Measurements from ENCODE around the gene PIK3R1. TPM values are rescaled to one million over a fixed set of nuclear protein-coding genes. Genes with fewer than 3 reads are reported as not detected.
A peak's percentile ranks its signal among the peaks of the same experiment; 100 is the strongest.

Gene PIK3R1
- total RNA-seq, 1 donor from 2014 or later: 24.2 TPM

DNA sequence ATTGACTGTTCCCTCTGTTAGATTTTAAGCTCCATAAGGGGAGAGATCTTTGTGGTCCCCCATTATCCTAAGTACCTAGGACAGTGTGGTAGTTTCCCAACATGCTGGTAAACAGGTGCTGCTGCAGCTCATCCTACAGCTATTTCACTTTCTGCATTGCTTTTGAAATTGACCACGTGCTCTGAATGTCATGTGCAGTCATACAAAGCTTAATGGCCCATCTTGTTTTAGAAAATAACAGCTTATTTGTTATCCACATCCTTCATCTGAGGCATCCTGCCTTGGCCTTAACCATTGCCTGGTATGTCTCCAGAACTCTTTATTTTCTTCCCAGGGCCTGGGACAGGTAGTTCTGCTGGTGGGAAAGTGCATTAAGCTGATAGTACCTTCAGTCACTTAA is 14.7 kb downstream of the PIK3R1 start:
- TF ChIP-seq EZH2 (IDR thresholded peaks at IDR 0.05) (no peak), EZH2phosphoT487 (IDR thresholded peaks at IDR 0.05) (no peak)
- TF ChIP-seq, protein P1, sequence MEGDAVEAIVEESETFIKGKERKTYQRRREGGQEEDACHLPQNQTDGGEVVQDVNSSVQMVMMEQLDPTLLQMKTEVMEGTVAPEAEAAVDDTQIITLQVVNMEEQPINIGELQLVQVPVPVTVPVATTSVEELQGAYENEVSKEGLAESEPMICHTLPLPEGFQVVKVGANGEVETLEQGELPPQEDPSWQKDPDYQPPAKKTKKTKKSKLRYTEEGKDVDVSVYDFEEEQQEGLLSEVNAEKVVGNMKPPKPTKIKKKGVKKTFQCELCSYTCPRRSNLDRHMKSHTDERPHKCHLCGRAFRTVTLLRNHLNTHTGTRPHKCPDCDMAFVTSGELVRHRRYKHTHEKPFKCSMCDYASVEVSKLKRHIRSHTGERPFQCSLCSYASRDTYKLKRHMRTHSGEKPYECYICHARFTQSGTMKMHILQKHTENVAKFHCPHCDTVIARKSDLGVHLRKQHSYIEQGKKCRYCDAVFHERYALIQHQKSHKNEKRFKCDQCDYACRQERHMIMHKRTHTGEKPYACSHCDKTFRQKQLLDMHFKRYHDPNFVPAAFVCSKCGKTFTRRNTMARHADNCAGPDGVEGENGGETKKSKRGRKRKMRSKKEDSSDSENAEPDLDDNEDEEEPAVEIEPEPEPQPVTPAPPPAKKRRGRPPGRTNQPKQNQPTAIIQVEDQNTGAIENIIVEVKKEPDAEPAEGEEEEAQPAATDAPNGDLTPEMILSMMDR (IDR thresholded peaks at IDR 0.05): no peak
- Histone ChIP-seq H3F3A (ENCODE audit: low read depth) (no peaks in the 10 kb centered on the region), H3K4me1 (peaks cover 5% of the 10 kb centered on the region), H3K9me3 (ENCODE audit: low read depth) (no peaks in the 10 kb centered on the region), H3K4me3 (no peak overlapping the region), H2AFZ (replicated peaks) (no peak overlapping the region), H3K27ac (no peak overlapping the region), H3K9ac (no peak overlapping the region), H3K27me3 (no peaks in the 10 kb centered on the region), H3K79me2 (ENCODE audit: low read depth) (peaks cover 35% of the 10 kb centered on the region), H3K36me3 (no peaks in the 10 kb centered on the region), H4K20me1 (ENCODE audit: low read depth) (peaks cover 48% of the 10 kb centered on the region), H3K4me2 (no peak overlapping the region)
- H3K9me3 Mint-ChIP-seq: no peaks in the 10 kb centered on the region
- no peak overlapping the region for H3K27ac Mint-ChIP-seq
- H3K36me3 Mint-ChIP-seq: peaks cover 42% of the 10 kb centered on the region
- no peak overlapping the region for H3K4me3 Mint-ChIP-seq
- DNase-seq (ENCODE audit: low spot score): no peak
- H3K4me1 Mint-ChIP-seq: peaks cover 39% of the 10 kb centered on the region
- no peaks in the 10 kb centered on the region for H3K27me3 Mint-ChIP-seq (ENCODE audit: insufficient read depth, low read depth)

DNA sequence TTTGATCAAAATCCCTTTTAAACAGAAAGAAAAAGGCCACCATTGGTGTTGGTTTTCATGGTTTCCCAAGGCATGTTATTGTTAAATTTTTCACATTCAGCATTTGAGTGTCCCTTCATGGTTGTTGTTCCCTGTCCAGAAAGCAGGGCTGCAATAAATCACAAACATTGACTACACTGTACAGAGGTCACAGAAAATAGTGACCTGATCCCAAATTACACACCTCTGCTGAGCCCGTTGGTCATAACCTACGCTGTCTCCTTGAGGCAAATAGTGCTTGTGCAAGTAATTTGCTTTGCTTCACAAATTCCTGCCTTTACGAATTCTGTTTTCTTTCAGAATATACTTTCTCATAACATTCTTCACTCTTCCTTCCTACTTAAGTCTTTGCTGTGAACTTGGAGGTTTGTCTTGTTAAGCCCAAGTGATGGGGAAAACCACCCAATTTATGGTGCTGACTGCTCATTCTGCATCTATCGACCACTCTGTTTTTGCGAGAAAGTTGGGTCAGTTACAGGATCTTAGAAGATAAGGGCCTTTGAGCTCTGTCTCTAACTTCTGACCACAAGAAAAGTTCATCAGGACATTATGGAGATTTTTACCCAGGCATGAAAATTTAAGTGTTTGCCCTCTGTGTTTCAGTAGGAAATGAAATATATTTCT is 16.0 kb downstream of the PIK3R1 start:
- peaks cover 5% of the 10 kb centered on the region for H3K4me1 ChIP-seq
- Mint-ChIP-seq H3K27me3 (ENCODE audit: insufficient read depth, low read depth) (no peaks in the 10 kb centered on the region), H3K4me3 (no peak overlapping the region), H3K36me3 (peaks cover 33% of the 10 kb centered on the region), H3K9me3 (no peaks in the 10 kb centered on the region), H3K4me1 (peaks cover 34% of the 10 kb centered on the region), H3K27ac (no peak overlapping the region)
- H3K9me3 ChIP-seq (ENCODE audit: low read depth): no peaks in the 10 kb centered on the region
- no peak overlapping the region for H3K9ac ChIP-seq
- H4K20me1 ChIP-seq (ENCODE audit: low read depth): peaks cover 35% of the 10 kb centered on the region
- H3K4me2 ChIP-seq: no peak overlapping the region
- no peaks in the 10 kb centered on the region for H3K36me3 ChIP-seq
- DNase-seq (ENCODE audit: low spot score): no peak
- no peaks in the 10 kb centered on the region for H3K27me3 ChIP-seq
- H3K79me2 ChIP-seq (ENCODE audit: low read depth): peaks cover 40% of the 10 kb centered on the region
- H2AFZ ChIP-seq (replicated peaks): no peak overlapping the region
- H3K4me3 ChIP-seq: no peak overlapping the region
- TF ChIP-seq EZH2phosphoT487 (IDR thresholded peaks at IDR 0.05) (no peak), EZH2 (IDR thresholded peaks at IDR 0.05) (no peak)
- TF ChIP-seq, protein P1 (IDR thresholded peaks at IDR 0.05): no peak
- no peak overlapping the region for H3K27ac ChIP-seq
- H3F3A ChIP-seq (ENCODE audit: low read depth): no peaks in the 10 kb centered on the region

DNA sequence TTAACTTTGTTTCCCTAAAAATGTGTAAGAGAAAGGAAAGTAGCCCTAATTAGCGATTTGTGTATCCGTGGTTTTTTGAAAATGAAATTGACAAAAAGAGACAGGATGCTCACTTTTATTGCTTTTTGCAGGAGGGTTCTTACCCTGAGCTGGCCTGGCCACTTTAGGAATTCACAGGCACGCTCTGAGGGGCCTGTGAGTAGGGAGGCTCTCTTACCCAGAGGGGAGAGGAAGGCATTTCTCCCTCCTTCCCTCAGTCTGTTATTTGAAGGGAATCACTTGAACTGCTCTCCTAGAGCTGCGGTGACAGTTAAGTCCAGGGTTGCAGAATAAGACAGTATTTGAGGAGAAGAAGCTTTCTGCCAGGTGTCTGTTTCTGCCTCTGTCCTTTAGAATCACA is 16.7 kb downstream of the PIK3R1 start:
- H3K79me2 ChIP-seq (ENCODE audit: low read depth): peaks cover 40% of the 10 kb centered on the region

More for the DNA sequence above, 16.7 kb downstream of the PIK3R1 start:
- no peaks in the 10 kb centered on the region for H3K27me3 ChIP-seq
- H3K9ac ChIP-seq: no peak overlapping the region
- no peaks in the 10 kb centered on the region for H3K9me3 ChIP-seq (ENCODE audit: low read depth)
- H3F3A ChIP-seq (ENCODE audit: low read depth): no peaks in the 10 kb centered on the region
- H3K4me2 ChIP-seq: no peak overlapping the region
- Mint-ChIP-seq H3K27ac (no peak overlapping the region), H3K4me3 (no peak overlapping the region), H3K9me3 (no peaks in the 10 kb centered on the region), H3K36me3 (peaks cover 28% of the 10 kb centered on the region), H3K27me3 (ENCODE audit: insufficient read depth, low read depth) (no peaks in the 10 kb centered on the region), H3K4me1 (peaks cover 41% of the 10 kb centered on the region)
- H3K4me1 ChIP-seq: peaks cover 5% of the 10 kb centered on the region
- DNase-seq (ENCODE audit: low spot score): peak; percentile 29
- peaks cover 35% of the 10 kb centered on the region for H4K20me1 ChIP-seq (ENCODE audit: low read depth)
- TF ChIP-seq, protein P1 (IDR thresholded peaks at IDR 0.05): no peak
- no peak for TF ChIP-seq EZH2phosphoT487 (IDR thresholded peaks at IDR 0.05)
- no peak for TF ChIP-seq EZH2 (IDR thresholded peaks at IDR 0.05)
- no peaks in the 10 kb centered on the region for H3K36me3 ChIP-seq
- no peak overlapping the region for H3K4me3 ChIP-seq
- no peak overlapping the region for H2AFZ ChIP-seq (replicated peaks)
- H3K27ac ChIP-seq: no peak overlapping the region

All from neural progenitor cell (in vitro differentiated cells).